Activated CD8-positive, alpha-beta memory T cell treated with anti-CD3 and anti-CD28 coated beads for 1 hour (primary cell): ENCODE results near the gene SMAD4.
"Not testable (repeated sequence)": the region's sequence is repeated elsewhere in the genome, so short reads cannot be mapped to it uniquely, and the experiment has no call there.

Experiments
- DNase-seq, 2 donors: peaks; one replicate each; pipeline ENCODE4 v3.0.0-alpha.2; 2020; ENCODE audit warnings: low read depth in 1 of 2; ENCODE audit errors: extremely low read depth in 1 of 2

The SMAD4 gene

GRCh38 chr18:51029694-51030536, at the start of gene SMAD4:
TSS of gene SMAD4 (plus strand) at chr18:51030213. CDS start at chr18:51047047, 16,834 bp downstream.
- DNase-seq, result peak; percentile 97 to 99

GRCh38 chr18:50981381-50981780, 48.6 kb upstream of the SMAD4 start:
- no peak for DNase-seq

- DNase-seq, result no peak
Measured at GRCh38 chr18:50982086-50982801, 47.8 kb upstream of the SMAD4 start.

- DNase-seq, result no peak
Measured at GRCh38 chr18:50982802-50983179, 47.2 kb upstream of the SMAD4 start.

GRCh38 chr18:50986360-50987087, 43.5 kb upstream of the SMAD4 start:
- DNase-seq, result no peak

- no peak for DNase-seq
Measured at GRCh38 chr18:50987261-50987660, 42.8 kb upstream of the SMAD4 start.

GRCh38 chr18:50989711-50990110, 40.3 kb upstream of the SMAD4 start:
- no peak for DNase-seq

- no peak for DNase-seq
Measured at GRCh38 chr18:50992351-50992762, 37.7 kb upstream of the SMAD4 start.

- DNase-seq, result no peak
Measured at GRCh38 chr18:50994031-50994430, 36.0 kb upstream of the SMAD4 start.

GRCh38 chr18:51003174-51003573, 26.8 kb upstream of the SMAD4 start:
- not testable (repeated sequence) for DNase-seq

- no peak for DNase-seq
Measured at GRCh38 chr18:51006061-51006818, 23.8 kb upstream of the SMAD4 start.

- DNase-seq, result no peak
Measured at GRCh38 chr18:51006948-51007789, 22.8 kb upstream of the SMAD4 start.

GRCh38 chr18:51007790-51008139, 22.2 kb upstream of the SMAD4 start:
- DNase-seq, result no peak

GRCh38 chr18:51009072-51009471, 20.9 kb upstream of the SMAD4 start:
- no peak for DNase-seq

GRCh38 chr18:51010218-51010617, 19.8 kb upstream of the SMAD4 start:
- DNase-seq, result no peak

- DNase-seq, result no peak
Measured at GRCh38 chr18:51011709-51012108, 18.3 kb upstream of the SMAD4 start.

- no peak for DNase-seq
Measured at GRCh38 chr18:51012441-51012840, 17.6 kb upstream of the SMAD4 start.

GRCh38 chr18:51013259-51013658, 16.8 kb upstream of the SMAD4 start:
- no peak for DNase-seq

- DNase-seq, result no peak
Measured at GRCh38 chr18:51017140-51017879, 12.7 kb upstream of the SMAD4 start.
